ENCODE data around the gene GPR137B. TPM values are rescaled to one million over a fixed set of nuclear protein-coding genes. Genes with fewer than 3 reads are reported as not detected.

The GPR137B gene
- total RNA-seq, 2 donors from 2014 or later: 22.7 to 39.7 TPM

DNA sequence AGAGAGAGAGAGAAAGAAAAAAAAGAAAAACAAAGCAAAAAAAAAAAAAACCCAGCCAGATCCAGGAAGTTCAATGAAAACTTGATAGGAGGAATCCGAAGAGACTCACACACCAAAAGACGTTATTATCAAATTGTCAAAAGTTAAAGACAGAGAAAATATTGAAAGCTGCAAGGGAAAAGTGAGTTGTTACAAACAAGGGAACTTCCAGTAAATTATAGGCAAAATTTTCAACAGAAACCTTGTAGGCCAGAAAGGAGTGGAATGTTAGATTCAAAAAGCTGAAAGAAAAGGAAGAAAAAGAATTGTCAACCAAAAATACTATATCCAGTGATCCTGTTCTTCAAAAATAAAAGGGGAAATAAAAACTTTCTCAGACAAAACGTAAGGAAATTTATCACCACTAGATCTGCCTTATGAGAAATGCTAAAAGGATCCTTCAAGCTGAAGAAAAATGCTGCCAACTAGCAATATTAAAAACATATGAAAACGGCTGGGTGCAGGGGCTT lies 115.8 kb downstream of the GPR137B start:
- H3K27ac ChIP-seq: no peak overlapping the region
- no peak for DNase-seq (ENCODE audit: low spot score)
- H3K4me1 ChIP-seq: no peaks in the 10 kb centered on the region
- H3K36me3 ChIP-seq: peaks cover 3% of the 10 kb centered on the region
- no peak overlapping the region for H3K4me3 ChIP-seq
- peaks cover 0 to 44% of the 10 kb centered on the region in 2 donors for H3K9me3 ChIP-seq
- H3K27me3 ChIP-seq: no peaks in the 10 kb centered on the region
- TF ChIP-seq, protein P1, sequence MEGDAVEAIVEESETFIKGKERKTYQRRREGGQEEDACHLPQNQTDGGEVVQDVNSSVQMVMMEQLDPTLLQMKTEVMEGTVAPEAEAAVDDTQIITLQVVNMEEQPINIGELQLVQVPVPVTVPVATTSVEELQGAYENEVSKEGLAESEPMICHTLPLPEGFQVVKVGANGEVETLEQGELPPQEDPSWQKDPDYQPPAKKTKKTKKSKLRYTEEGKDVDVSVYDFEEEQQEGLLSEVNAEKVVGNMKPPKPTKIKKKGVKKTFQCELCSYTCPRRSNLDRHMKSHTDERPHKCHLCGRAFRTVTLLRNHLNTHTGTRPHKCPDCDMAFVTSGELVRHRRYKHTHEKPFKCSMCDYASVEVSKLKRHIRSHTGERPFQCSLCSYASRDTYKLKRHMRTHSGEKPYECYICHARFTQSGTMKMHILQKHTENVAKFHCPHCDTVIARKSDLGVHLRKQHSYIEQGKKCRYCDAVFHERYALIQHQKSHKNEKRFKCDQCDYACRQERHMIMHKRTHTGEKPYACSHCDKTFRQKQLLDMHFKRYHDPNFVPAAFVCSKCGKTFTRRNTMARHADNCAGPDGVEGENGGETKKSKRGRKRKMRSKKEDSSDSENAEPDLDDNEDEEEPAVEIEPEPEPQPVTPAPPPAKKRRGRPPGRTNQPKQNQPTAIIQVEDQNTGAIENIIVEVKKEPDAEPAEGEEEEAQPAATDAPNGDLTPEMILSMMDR (IDR thresholded peaks at IDR 0.05): no peak

Other genes with a start within 250 kb of the GPR137B start
- 100 to 1,000 TPM in 1 of 2 donors, 10 to 100 TPM in 1; 95.1 to 112 TPM for gene NID1, start 77.4 kb upstream of the GPR137B start, total RNA-seq
- gene ERO1B, start 139.4 kb downstream of the GPR137B start, total RNA-seq: 1 to 10 TPM; 5.0 to 7.6 TPM

Measured in right atrium auricular region (tissue), 2 donors.